ENCODE results near the gene MID2.
"Not testable (repeated sequence)": the region's sequence is repeated elsewhere in the genome, so short reads cannot be mapped to it uniquely, and the experiment has no call there.

MID2 gene

DNA sequence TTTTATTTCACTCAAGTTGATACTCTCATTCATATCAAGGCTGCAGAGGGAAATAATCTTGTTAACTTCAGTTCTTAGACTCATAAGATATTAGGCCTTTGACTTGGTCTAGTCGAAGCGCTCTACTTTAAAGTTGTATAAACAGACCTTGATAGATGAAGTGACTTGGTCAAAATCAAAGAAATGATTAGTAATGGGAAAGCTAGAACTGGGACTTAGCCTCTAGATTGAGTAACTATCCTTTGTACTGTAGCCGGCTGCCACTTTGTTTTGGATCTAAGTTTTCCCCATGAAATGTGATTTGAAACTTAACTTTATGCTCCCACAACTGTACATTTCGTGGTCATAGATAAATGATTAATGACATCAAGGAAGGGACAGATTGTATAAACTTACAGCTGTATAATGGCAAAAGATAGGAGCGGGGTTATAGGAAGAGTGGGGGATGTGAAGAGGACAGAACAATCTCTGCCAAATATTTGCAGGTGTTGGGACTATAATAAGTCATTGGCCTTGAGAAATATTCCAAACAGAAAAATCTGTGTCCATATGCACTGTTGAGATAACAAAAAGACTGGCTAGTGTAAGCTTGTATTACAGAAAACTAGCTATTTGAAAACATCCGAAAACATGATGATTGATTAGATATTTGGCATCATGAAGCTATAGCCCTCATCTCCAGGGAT is 17.2 kb downstream of the MID2 start:
- no peak for DNase-seq (ENCODE audit: low read depth in 2 of 2)

DNA sequence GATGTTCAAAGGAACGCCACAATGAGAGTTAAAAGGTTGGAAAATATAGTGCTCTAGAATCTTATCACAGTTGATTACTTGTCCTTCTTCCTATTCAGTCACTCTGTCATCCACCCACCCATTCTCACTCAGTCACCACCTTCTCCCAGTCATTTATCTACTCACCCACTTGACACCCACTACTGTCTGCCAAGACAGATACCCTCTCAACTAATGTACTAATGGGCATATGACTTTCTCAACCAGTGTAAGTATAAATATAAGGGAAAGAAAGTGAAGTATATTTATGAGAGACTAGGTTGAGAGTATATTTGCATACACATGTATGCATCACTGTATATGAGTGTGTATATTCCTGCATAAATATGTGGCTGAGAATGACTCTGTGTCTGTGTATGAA is 20.0 kb downstream of the MID2 start:
- no peak for DNase-seq (ENCODE audit: low read depth in 2 of 2)

DNA sequence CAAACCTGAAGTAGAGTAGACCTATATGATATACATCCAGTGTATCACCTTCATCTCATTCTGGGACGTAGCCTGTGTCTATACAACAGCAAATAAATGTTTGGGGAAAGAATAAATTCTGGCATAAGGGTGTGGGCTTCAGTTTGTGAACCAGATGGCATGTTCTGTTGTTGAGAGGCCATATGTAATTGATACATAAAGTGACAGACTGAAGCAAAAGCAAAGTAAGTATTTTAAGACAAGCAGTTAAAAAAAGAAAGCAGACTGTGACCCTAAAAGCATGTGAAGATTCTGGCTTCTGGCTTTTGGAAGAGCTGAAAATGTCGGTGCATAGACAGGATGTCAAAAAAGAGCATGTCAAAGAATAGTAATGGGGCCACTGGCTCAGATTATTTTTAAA is 22.9 kb downstream of the MID2 start:
- DNase-seq (ENCODE audit: low read depth in 2 of 2) = no peak

DNA sequence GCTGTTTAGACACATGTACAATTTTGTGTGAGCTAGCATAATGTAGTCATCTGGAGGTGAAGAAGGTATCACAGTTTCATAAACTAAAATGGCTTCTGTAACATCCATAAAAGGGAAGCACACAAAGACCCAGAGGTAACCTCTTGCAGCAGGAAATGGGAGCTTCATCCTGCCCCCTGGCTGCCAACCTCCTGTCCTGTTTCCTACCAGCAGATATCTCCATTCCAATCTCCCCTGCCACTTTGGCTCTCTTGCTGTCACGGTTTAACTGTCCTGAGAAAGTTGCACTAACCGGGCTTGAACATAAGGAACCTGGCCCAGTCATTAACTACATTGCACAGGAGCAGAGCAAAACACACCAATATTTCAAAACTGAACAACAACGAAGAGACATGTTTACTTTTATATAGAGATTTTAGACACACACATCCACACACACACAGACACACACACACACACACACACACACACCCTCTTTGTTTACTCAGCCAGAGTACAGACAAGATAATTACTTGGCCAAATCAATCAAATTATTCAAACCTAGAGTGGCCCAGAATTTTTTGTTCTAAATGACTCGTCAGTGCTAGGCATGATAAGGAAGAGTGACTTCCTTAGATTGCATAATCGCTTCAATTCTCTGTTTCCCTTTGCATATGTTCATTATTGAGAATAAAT is 24.2 kb downstream of the MID2 start:
- no peak for DNase-seq (ENCODE audit: low read depth in 2 of 2)

DNA sequence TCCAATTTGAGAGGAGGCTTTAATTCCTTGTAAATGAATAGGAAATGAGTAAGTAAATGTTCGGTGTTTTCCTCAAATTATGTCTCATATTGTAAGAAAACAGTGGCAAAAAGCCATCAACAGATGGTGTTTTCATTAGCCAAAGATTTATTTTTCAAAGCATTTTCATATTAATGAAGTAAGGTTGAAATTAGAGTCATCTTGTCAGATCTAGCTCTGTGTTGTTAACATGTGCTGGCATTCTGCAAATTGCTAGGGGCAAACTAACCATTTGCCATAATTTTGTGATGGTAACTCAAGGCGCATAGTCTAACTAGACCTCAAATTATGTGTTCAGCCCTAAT is 24.7 kb downstream of the MID2 start:
- DNase-seq (ENCODE audit: low read depth in 2 of 2) = no peak

DNA sequence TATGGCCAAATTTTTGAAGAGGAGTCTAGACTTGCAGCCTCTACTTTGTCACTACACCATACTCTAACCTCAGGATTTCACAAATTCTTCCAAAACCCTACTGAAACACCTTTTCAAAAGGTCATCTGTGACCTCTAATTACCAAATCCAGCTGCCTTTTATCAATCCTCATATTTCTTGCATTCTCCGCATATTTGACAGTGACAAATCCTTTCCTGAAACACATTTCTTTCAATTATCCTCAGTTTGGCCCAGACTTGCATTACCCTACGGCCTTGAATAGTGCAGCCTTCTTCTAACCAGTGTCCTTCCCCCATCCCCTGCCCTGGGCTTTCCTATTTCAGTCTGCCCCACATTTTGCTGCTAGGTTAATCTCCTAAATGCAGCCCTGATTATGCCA is 25.5 kb downstream of the MID2 start:
- DNase-seq (ENCODE audit: low read depth in 2 of 2) = no peak

DNA sequence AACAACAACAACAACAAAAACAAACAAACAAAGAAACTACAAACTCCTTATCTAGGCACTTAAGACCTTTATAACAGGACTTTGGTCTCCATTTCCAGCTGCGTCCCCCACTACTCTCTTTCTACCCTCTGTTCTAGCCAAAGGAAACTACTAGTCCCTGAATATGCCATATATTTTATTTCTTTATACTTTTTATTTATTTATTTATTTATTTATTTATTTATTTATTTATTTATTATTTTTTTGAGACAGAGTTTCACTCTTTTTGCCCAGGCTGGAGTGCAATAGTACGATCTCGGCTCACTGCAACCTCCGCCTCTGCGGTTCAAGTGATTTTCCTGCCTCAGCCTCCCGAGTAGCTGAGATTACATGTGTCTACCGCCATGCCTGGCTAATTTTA is 26.0 kb downstream of the MID2 start:
- DNase-seq (ENCODE audit: low read depth in 2 of 2) = not testable (repeated sequence)

DNA sequence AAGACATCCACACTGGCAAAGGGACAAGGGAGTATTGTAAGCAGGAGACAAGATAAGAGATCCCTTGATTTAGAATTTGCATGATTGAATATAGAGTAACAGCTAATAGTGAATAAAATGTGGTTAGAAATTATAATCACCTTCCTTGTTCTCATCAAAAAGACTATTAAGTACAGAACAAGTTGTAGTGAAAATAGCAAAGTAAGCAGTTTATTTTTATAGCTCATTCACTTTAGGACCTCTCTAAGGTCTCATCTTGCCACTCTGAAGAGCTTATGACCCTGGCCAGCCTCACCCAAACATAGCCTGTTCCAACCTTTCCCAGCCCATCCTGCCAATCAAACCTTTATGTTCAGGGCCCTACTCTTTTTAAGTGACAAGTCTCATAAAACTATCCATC is 30.6 kb downstream of the MID2 start:
- no peak for DNase-seq (ENCODE audit: low read depth in 2 of 2)

DNA sequence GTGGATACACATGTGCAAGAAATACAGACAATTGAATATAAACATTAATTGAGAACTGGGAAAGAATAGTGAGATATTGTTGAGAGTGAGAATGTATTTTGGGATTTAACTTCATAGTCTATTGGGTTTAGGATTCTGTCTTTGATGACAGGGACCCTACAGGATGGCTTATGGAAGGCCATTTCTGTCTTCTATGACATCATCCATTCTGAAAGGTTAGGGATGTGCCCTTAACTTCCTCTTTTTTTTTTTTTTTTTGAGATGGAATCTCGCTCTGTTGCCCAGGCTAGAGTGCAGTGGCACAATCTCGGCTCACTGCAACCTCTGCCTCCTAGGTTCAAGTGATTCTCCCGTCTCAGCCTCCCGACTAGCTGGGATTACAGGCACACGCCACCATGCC is 31.4 kb downstream of the MID2 start:
- not testable (repeated sequence) for DNase-seq (ENCODE audit: low read depth in 2 of 2)

DNA sequence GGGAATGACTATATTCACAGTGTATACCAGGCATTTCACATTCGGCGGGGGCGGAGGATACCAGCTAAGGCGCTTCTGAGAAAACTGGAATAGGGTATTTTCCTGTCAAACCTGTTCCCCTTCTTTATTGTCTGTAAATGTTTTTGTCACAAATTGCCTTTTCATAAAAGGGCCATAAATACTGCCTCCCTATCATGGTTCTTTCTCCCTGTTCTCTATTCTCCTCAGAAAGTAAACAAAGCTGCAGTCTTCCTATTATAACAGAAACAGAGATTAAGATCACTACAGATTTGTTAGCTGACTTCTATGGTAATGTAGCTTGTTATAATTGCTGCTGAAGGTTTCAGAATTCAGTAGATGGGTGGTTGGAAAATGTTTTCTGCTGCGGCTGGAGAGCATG is 32.2 kb downstream of the MID2 start:
- DNase-seq (ENCODE audit: low read depth in 2 of 2) = no peak

DNA sequence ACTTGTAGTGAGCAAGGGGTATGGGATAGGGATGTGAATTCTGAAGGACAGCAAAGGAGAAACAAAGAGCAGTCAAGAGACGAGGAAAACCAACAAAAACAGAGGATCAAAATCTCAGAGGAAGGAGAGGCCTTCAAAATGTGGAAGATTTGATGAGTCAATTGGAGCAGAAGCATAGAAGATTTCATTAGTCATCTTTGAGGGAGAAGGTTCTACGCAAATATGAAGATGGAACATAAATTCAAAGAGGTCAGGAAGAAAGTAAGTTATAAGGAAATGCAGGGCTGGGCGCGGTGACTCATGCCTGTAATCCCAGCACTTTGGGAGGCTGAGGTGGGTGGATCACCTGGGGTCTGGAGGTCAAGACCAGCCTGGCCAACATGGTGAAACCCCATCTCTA is 35.4 kb downstream of the MID2 start:
- DNase-seq (ENCODE audit: low read depth in 2 of 2) = no peak

DNA sequence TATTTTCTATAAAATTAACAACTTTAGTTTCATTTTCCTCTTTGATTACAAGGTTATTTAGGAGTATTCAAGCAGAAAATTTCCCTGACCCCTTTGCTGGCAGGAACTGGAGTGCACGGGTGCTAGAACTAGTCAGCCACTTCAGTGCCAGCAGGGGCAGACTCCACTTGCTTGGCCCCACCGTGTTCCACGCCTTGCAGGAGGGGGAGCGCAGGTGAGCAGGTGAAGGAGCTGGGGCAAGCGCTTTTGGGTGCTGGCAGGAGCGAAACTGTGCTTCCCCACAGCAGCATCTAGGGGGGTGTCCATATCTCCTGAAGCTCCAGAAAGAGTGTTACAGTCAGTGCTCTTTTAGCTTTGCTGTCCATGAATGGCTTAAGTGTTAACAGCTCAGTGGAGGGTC is 45.5 kb downstream of the MID2 start:
- no peak for DNase-seq (ENCODE audit: low read depth in 2 of 2)

DNA sequence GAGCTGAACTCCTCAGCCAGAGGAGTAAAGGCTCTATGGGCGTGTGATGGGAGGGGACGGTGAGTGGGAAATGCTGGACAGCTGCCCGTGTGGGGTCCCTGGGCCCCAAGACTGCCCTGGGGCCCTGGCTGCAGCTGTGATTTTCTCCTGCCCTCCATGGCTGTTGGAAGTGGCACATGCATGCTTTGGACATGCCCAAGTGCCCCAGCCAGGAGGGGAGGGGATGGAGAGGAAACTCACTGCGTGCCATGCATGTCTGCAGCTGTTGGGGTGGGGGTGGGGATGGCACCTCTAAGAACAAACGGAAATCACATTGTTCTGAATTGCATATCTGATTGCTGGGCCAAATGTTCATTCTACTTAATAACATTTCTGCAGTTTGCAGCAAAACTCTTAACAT is 52.4 kb downstream of the MID2 start:
- DNase-seq (ENCODE audit: low read depth in 2 of 2) = no peak

DNA sequence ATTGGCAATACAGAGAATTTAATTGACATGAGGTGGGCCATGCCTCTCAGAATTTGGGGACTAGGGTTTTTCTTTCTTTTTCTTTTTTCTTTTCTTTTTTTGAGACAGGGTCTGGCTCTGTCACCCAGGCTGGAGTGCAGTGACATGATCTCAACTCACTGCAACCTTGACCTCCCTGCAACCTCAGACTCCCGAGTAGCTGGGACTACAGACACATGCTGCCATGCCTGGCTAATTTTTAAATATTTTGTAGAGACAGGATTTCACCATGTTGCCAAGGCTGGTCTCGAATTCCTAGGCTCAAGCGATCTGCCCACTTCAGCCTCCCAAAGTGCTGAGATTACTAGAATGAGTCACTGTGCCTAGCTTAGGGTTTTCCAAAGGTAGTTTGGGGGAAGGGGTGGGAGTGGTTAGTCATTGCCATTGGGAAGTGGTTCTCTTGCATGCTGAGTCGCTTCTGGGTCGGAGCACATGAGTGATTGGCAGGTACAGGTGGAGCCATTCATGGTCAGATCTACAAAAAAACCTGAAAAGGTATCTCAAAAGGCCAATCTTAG is 54.5 kb downstream of the MID2 start:
- no peak for DNase-seq (ENCODE audit: low read depth in 2 of 2)

DNA sequence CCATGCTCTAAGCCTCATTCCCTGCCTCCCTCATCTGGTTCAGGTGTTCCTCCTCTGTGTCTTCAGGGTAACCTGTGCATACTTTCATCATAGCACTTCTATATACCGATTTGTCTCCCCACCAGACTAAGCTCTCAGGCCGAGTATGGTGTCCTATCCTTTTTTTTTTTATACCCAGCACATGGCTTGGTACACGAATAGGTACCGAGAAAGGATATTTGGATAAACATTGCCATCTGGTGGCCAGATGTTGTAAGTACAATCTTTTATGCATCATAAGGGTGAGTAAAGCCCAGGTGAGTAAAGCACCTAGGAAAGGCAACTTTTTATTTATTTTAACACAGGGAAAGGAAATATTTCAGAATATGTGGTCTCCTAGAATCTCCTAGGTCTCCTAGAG is 68.4 kb downstream of the MID2 start:
- no peak for DNase-seq (ENCODE audit: low read depth in 2 of 2)

DNA sequence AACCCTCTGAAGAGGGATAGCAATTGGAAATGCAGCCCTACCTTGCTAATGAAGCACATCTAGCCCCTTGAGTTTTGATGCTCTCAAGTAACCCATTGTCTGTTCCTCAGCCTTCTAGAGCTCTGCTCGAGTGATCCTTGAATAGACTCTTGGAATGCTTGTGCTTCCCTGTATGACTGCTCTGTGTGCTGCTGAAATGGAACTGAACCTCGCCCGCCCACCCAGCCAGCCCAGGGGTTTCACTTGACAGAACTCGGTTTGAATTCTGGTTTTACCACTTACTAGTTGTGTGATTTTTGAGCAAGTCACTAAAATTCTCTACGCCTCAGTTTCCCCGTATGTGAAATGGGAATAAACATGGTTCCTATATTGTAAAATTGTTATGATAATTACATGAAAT is 77.1 kb downstream of the MID2 start:
- DNase-seq (ENCODE audit: low read depth in 2 of 2) = no peak

DNA sequence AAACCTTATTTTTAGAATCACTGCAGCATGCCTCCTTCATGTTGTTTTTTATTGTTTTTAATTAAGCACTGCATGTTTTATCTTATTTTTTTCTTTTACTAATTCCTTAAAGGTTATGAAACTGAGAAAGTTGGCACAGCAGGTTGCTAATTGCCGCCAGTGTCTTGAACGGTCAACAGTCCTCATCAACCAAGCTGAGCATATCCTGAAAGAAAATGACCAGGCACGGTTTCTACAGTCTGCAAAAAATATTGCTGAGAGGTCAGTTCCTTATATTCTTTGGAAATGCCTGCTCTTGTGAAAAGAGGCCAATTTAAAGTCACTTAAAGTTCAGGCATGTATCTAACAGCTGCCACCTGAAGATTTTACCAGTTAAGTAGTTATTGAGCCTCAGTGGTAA is 79.7 kb downstream of the MID2 start:
- DNase-seq (ENCODE audit: low read depth in 2 of 2) = no peak

DNA sequence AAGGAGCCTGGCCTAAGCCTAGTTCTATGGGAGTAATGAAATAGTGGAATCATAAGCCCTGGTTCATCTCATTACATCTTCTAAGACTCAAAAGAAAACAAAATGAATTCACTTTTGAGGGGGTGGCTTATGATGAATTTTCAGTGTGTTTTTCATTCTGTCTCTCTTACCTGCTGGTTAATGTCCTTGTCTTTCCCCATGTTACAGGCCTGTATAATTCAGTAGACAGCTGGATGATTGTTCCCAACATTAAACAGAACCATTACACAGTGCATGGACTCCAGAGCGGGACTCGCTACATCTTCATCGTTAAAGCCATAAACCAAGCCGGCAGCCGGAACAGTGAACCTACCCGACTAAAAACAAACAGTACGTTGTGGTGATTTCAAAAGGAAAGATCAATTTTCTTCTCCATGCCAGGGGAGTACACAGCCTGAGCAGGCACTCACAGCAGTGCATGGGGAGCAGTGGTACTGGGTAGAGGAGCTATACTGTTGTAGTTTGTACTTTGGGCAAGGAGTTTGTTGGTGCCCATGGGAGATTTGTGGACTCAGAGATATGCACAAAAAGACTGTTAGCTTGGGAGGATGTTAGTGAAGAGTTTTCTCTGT is 98.6 kb downstream of the MID2 start:
- no peak for DNase-seq (ENCODE audit: low read depth in 2 of 2)

DNA sequence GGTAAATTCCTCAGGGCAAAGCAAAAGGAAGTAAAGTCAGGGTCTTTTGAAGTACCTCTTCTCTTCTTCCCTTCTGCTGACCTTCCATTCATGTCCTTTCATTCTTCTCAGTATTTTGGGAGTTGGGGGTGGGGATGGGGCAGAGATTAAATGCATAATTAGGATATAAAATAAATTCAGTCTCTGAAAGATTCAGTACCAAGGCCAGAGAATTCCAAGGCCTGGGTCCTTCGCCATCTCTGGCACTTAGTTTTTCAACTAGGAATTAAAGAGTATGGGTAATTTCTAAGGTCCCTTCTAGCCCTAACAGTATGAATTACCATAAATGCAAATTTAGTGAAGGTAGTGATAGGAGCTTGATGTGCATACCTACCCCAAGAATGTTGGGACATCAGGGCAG is 108.6 kb downstream of the MID2 start:
- DNase-seq (ENCODE audit: low read depth in 2 of 2) = no peak

DNA sequence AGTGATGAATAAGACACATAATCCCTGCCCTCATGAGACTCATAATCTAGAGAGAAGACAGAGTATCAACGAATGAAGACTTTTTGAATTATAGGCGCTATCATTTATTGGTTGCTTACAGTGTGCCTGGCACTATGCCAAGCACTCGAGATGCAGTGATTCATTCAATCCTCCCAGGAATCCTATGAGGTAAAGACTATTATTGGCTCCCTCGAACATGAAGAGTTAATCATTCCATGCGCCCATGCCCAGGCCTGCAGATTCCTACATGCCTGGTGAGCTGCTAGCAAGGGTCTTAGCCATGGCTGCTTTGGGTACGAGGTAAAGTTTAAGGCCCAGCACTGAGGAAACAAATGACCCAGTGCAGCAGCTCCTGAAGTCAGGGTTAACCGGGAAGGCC is 109.5 kb downstream of the MID2 start:
- DNase-seq (ENCODE audit: low read depth in 2 of 2) = no peak

DNA sequence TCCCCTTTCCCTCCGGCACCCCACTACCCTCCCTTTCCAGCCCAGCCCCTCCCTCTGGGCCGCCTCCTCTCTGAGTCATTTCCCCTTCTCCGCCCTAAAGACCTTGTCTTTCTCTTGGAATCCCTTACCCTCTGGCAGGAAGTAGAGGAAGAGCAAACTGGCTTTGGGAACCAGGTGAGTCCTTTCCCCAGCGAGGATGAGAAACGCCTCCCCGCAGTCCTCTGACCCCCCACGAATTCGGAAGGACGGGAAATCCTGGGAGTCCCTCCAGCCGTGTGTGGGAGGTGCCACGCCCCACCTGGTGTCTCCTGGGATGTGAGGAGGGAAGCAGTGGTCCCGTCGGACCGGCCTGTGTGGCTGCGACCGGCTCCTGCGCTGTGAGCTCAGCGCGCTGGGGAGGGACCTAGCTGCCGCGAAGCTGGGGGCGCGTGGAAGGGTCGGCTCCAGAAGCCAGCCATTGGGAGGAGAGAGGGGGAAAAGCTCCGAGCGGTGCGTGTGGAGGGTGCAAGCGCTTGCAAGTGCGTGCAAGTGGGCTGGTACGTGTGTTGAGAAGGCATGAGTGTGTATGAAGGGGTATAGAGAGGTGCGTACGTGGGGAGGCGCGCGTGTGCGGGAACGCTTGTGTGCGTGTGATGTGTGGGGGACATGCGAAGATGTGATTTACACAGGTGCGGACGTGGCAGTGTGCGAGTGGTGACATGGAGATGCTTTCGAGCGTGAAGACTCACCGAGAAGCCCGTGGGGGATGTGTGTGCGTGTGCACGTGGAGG is 110.2 kb downstream of the MID2 start:
- no peak for DNase-seq (ENCODE audit: low read depth in 2 of 2)

DNA sequence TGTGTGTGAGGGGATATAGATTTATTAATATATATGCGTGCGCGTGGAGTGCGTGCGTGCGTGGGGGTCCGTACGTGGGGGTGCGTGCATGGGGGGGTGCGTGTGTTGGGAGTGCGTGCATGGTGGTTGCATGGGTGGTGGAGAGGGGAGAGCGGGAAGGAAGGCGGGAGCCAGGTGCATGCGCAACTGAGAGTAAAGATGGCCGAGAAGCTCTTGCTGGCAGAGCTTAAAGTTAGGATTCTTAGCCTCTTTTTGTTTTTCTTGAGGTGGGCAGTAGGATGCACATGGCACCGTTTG is 110.7 kb downstream of the MID2 start:
- no peak for DNase-seq (ENCODE audit: low read depth in 2 of 2)

DNA sequence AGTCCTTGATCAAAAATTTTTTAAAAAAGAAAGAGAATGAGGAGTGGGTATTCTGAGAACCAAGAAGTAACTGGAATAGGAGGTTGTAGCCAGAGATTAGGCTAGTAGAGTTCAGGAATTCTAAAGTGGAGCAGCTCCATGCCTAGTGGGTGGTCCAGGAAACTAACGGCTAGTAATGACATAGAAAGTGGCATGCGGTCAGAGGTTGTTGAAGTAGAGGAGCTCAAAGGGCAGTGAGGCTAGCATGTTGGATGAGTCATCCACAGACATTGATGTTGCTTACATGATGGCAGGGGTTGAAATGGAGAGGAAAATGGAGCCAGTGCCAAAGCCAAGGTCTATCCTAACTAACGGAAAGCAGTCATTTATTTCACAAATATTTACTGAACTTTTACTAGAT is 114.4 kb downstream of the MID2 start:
- DNase-seq (ENCODE audit: low read depth in 2 of 2) = no peak
